GM23338 (cell line): ENCODE data around the gene RGL3. TPM values are rescaled to one million over a fixed set of nuclear protein-coding genes. Genes with fewer than 3 reads are reported as not detected.
A peak's percentile ranks its signal among the peaks of the same experiment; 100 is the strongest.

Source experiments
- ATAC-seq: fragments of 200-7000 bp; cut with Tn5 transposase; 3 replicates; pipeline ENCODE4 v1.9.1; 2020
- DNase-seq: peaks from one replicate; pipeline ENCODE4 v3.0.0-alpha.2; 2015; ENCODE audit warnings: low spot score
- H2AFZ ChIP-seq: fragments of 200-600 bp; sonication (generic); 2 replicates; pipeline ENCODE4 v1.8.0; 2016; ENCODE audit warnings: antibody characterized with exemption, mild to moderate bottlenecking, moderate library complexity
- H3F3A ChIP-seq: fragments of 200-600 bp; sonication (generic); replicated peaks from 2 replicates; pipeline ENCODE4 v1.8.0; 2017; ENCODE audit warnings: antibody characterized with exemption, mixed run types, low read depth
- H3K27ac ChIP-seq: fragments of 200-600 bp; sonication (generic); 2 replicates; pipeline ENCODE4 v1.6.1; 2016; ENCODE audit warnings: low read depth
- H3K27me3 ChIP-seq: fragments of 200-600 bp; sonication (generic); 2 replicates; pipeline ENCODE4 v1.8.0; 2016; ENCODE audit warnings: mild to moderate bottlenecking, mixed run types, moderate library complexity; ENCODE audit not compliant: insufficient read depth
- H3K36me3 ChIP-seq: fragments of 200-600 bp; sonication (generic); 2 replicates; pipeline ENCODE4 v1.8.0; 2016; ENCODE audit warnings: mild to moderate bottlenecking; ENCODE audit not compliant: insufficient read depth
- H3K4me1 ChIP-seq: fragments of 200-600 bp; sonication (generic); 2 replicates; pipeline ENCODE4 v1.8.0; 2016; ENCODE audit warnings: mild to moderate bottlenecking, moderate library complexity; ENCODE audit not compliant: insufficient read depth
- H3K4me2 ChIP-seq: fragments of 200-600 bp; sonication (generic); 2 replicates; pipeline ENCODE4 v1.7.1; 2017; ENCODE audit warnings: mixed run types
- H3K4me3 ChIP-seq: fragments of 200-600 bp; sonication (generic); 2 replicates; pipeline ENCODE4 v1.6.1; 2016; ENCODE audit warnings: mixed run types
- H3K79me2 ChIP-seq: fragments of 200-600 bp; sonication (generic); replicated peaks from 2 replicates; pipeline ENCODE4 v1.8.0; 2017; ENCODE audit warnings: mild to moderate bottlenecking; ENCODE audit not compliant: insufficient read depth
- H3K9me2 ChIP-seq: fragments of 200-600 bp; sonication (generic); 2 replicates; pipeline ENCODE4 v1.8.0; 2017; ENCODE audit not compliant: insufficient read depth
- H4K20me1 ChIP-seq: fragments of 200-600 bp; sonication (generic); replicated peaks from 2 replicates; pipeline ENCODE4 v1.8.0; 2017; ENCODE audit warnings: mild to moderate bottlenecking; ENCODE audit not compliant: insufficient read depth
- H3K27ac Mint-ChIP-seq: 2 replicates; pipeline ENCODE4 v1.8.0; 2020; ENCODE audit warnings: inconsistent platforms, mild to moderate bottlenecking, moderate library complexity, mixed read lengths
- H3K27me3 Mint-ChIP-seq: 3 replicates; pipeline ENCODE4 v1.8.0; 2022; ENCODE audit warnings: low read depth, mild to moderate bottlenecking, moderate library complexity, mixed read lengths, inconsistent platforms; ENCODE audit not compliant: insufficient read depth, poor library complexity
- H3K36me3 Mint-ChIP-seq: 3 replicates; pipeline ENCODE4 v1.8.0; 2021; ENCODE audit warnings: low read depth, mild to moderate bottlenecking, inconsistent platforms, moderate library complexity, mixed read lengths
- H3K4me1 Mint-ChIP-seq: 3 replicates; pipeline ENCODE4 v1.8.0; 2020; ENCODE audit warnings: mild to moderate bottlenecking, inconsistent platforms, mixed read lengths
- H3K4me3 Mint-ChIP-seq: 3 replicates; pipeline ENCODE4 v1.8.0; 2021; ENCODE audit warnings: moderate library complexity, mild to moderate bottlenecking, inconsistent platforms, mixed read lengths
- H3K9me3 Mint-ChIP-seq: 3 replicates; pipeline ENCODE4 v1.8.0; 2020; ENCODE audit warnings: moderate library complexity, mild to moderate bottlenecking, inconsistent platforms, mixed read lengths
- CREB1 ChIP-seq: fragments of 250-450 bp; sonication (Bioruptor Pico); IDR thresholded peaks from 2 replicates; pipeline ENCODE4 v1.5.0; 2020; ENCODE audit warnings: low read depth, mild to moderate bottlenecking, moderate library complexity
- CTCF ChIP-seq, 2 experiments: fragments of 200-600 bp in 1 of 2; sonication (generic) in 1 of 2; conservative IDR thresholded peaks; 2 replicates each; pipeline versions ENCODE4 v1.5.1 to v1.6.1; 2016 to 2017; ENCODE audit warnings: antibody characterized with exemption in 2 of 2, low read depth in 2 of 2, mild to moderate bottlenecking in 2 of 2, moderate library complexity in 1 of 2
- EZH2 ChIP-seq: fragments of 200-600 bp; sonication (generic); IDR thresholded peaks from one replicate; pipeline ENCODE4 v1.8.0; 2017; ENCODE audit warnings: antibody characterized with exemption, mild to moderate bottlenecking, low read depth; ENCODE audit not compliant: unreplicated experiment
- JUNB ChIP-seq: IDR thresholded peaks from one replicate; pipeline ENCODE4 v1.6.1; 2016; ENCODE audit warnings: antibody characterized with exemption; ENCODE audit not compliant: unreplicated experiment
- REST ChIP-seq: IDR thresholded peaks from one replicate; pipeline ENCODE4 v1.6.1; 2018; ENCODE audit warnings: antibody characterized with exemption; ENCODE audit not compliant: unreplicated experiment
- STAT1 ChIP-seq: IDR thresholded peaks from one replicate; pipeline ENCODE4 v1.6.1; 2016; ENCODE audit warnings: antibody characterized with exemption; ENCODE audit not compliant: unreplicated experiment
- polyA plus RNA-seq: library from polyadenylated mRNA; unstranded; fragments of >200 nt; fragmentation: Nextera tagmentation; extraction: Ambion mirVana; gene quantifications from 2 replicates; pipeline ENCODE4 v1.2.1, GENCODE V29; 2016
- total RNA-seq: library from RNA; depleted of rRNA; stranded (reverse); fragments of >200 nt; shearing (Covaris generic); gene quantifications from 2 replicates; pipeline ENCODE4 v1.2.3, GENCODE V29; 2014

Gene RGL3
- total and polyA plus RNA-seq, 2 experiments from 2014 or later, result 48.8 to 49.4 TPM

DNA sequence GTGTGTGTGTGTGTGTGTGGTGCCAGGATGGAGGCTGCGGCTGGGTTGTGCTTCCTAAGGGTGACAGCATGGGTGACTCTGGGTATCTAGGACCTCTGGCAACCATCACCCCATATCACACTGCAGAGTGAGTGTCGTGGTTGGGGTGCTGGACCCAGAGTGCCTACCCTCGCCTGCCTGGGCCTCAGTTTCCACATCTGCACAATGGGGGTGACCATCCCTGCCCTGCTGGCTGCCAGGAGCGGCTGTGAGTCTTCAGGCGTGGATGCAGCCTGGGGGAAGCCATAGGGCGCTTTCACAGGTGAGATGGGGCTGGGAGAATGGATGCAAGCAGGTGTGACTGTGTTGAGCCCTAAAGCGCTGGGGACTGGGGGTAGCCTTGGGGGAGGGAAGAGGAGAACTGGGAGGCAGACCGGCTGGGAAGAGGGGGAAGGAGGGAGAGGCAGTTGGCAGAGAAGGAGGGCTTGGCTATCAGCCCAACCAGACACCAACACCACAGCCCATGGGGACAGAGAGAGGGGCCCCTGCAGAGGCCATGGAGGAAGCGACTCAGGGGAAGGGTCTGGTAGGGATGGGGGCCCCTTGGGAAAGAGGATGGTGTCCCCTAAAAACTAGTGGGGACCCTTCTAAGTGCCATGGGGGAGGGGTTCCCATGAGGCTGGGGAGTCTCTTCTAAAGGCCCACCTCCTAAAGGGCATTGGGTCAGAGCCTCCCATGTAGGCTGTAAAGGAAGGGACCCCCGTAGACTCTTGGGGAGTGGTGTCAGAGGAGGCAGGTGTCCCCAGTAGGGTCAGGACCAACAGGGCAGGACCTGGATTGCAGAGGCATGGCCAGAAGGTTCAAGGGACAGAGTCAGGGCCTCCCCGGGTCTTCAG lies 62.2 kb downstream of the RGL3 start:
- no peak overlapping the region for H3K4me2 ChIP-seq
- H3K27me3 Mint-ChIP-seq, result peaks cover 41% of the 10 kb centered on the region

More for the DNA sequence above, 62.2 kb downstream of the RGL3 start:
- H3K4me1 Mint-ChIP-seq, result peaks cover 22% of the 10 kb centered on the region
- no peaks in the 10 kb centered on the region for H3F3A ChIP-seq
- no peak overlapping the region for H3K4me3 ChIP-seq
- no peaks in the 10 kb centered on the region; the same call in 2 of the 3 replicates for H3K9me3 Mint-ChIP-seq
- H2AFZ ChIP-seq, result no peak overlapping the region
- ATAC-seq, result no peak
- no peaks in the 10 kb centered on the region for H3K9me2 ChIP-seq
- H3K27ac Mint-ChIP-seq, result no peak overlapping the region
- no peaks in the 10 kb centered on the region for H3K79me2 ChIP-seq
- H3K36me3 Mint-ChIP-seq, result no peaks in the 10 kb centered on the region; the same call in 2 of the 3 replicates
- TF ChIP-seq STAT1 (no peak), JUNB (no peak), CTCF (conservative IDR thresholded peaks at IDR 0.05; ENCODE audit: low read depth in 2 of 2) (no peak), CREB1 (no peak), REST (no peak), EZH2 (no peak)
- no peaks in the 10 kb centered on the region for H4K20me1 ChIP-seq
- H3K27me3 ChIP-seq, result peaks cover 5% of the 10 kb centered on the region; the same call in 1 of the 2 replicates
- H3K4me1 ChIP-seq, result peaks cover 15% of the 10 kb centered on the region
- peak overlapping the region; percentile 77; the same call in 2 of the 3 replicates for H3K4me3 Mint-ChIP-seq
- no peaks in the 10 kb centered on the region for H3K36me3 ChIP-seq
- H3K27ac ChIP-seq, result no peak overlapping the region
- DNase-seq, result no peak
